GM12865 (cell line): ENCODE measurements around the gene HPDL.

Experiments
- DNase-seq: peaks from one replicate; pipeline ENCODE4 v3.0.0; 2010; ENCODE audit warnings: low read depth
- H3K4me3 ChIP-seq: 2 replicates; pipeline ENCODE4 v1.5.1; 2011; ENCODE audit warnings: mild to moderate bottlenecking, low read depth, low read length, control low read depth
- CTCF ChIP-seq: IDR thresholded peaks from 2 replicates; pipeline ENCODE4 v1.5.1; 2011; ENCODE audit warnings: low read length, control low read depth, low read depth, inconsistent platforms; ENCODE audit not compliant: insufficient read depth; ENCODE audit errors: missing control alignments

The HPDL gene

GRCh38 chr1:45365051-45365450 lies 38.4 kb downstream of the HPDL start:
- H3K4me3 ChIP-seq, result no peak overlapping the region
- no peak for TF ChIP-seq CTCF
- DNase-seq, result peak; percentile 77

GRCh38 chr1:45370575-45370974 lies 43.9 kb downstream of the HPDL start:
- DNase-seq, result peak; percentile 69
- no peak for TF ChIP-seq CTCF
- H3K4me3 ChIP-seq, result no peak overlapping the region

GRCh38 chr1:45373573-45373972 lies 46.9 kb downstream of the HPDL start:
- no peak for TF ChIP-seq CTCF
- no peak for DNase-seq

GRCh38 chr1:45375104-45376090 lies 48.7 kb downstream of the HPDL start:
- DNase-seq, result peak; percentile 30
- no peak for TF ChIP-seq CTCF
- no peak overlapping the region for H3K4me3 ChIP-seq

More at GRCh38 chr1:45373573-45373972, 46.9 kb downstream of the HPDL start:
- no peak overlapping the region for H3K4me3 ChIP-seq

GRCh38 chr1:45378184-45378583 lies 51.5 kb downstream of the HPDL start:
- H3K4me3 ChIP-seq, result no peak overlapping the region
- no peak for TF ChIP-seq CTCF
- DNase-seq, result no peak
